Neuronal stem cell (in vitro differentiated cells): Measurements from ENCODE around the gene ADAMTS17.

ENCODE experiments used
- DNase-seq: peaks from one replicate; pipeline ENCODE4 v3.0.0-alpha.2; 2013; ENCODE audit warnings: low spot score
- H2AFZ ChIP-seq: one replicate; pipeline ENCODE4 v1.6.1; 2013; ENCODE audit warnings: mild to moderate bottlenecking, low read length, inconsistent platforms
- H2AK5ac ChIP-seq: 2 replicates; pipeline ENCODE4 v1.6.1; 2013; ENCODE audit warnings: low read depth, mild to moderate bottlenecking, inconsistent platforms, low read length, moderate library complexity, mixed read lengths
- H2BK120ac ChIP-seq: 2 replicates; pipeline ENCODE4 v1.6.1; 2013; ENCODE audit warnings: low read depth, mild to moderate bottlenecking, inconsistent platforms, low read length, moderate library complexity, mixed read lengths
- H2BK12ac ChIP-seq: one replicate; pipeline ENCODE4 v1.6.1; 2013; ENCODE audit warnings: low read length, inconsistent platforms
- H2BK15ac ChIP-seq: 2 replicates; pipeline ENCODE4 v1.6.1; 2013; ENCODE audit warnings: mild to moderate bottlenecking, low read length, inconsistent platforms, mixed read lengths
- H2BK5ac ChIP-seq: one replicate; pipeline ENCODE4 v1.6.1; 2013; ENCODE audit warnings: inconsistent platforms, mild to moderate bottlenecking, low read length, moderate library complexity
- H3K14ac ChIP-seq: one replicate; pipeline ENCODE4 v1.6.1; 2013; ENCODE audit warnings: low read length, inconsistent platforms
- H3K18ac ChIP-seq: 2 replicates; pipeline ENCODE4 v1.6.1; 2013; ENCODE audit warnings: low read length, inconsistent platforms
- H3K23ac ChIP-seq: 2 replicates; pipeline ENCODE4 v1.6.1; 2013; ENCODE audit warnings: low read depth, mild to moderate bottlenecking, mixed read lengths, low read length, inconsistent platforms; ENCODE audit not compliant: poor library complexity
- H3K27ac ChIP-seq: replicated peaks from 3 replicates; pipeline ENCODE4 v1.5.1; 2013; ENCODE audit warnings: low read length, inconsistent platforms
- H3K27me3 ChIP-seq, 3 experiments: 2 replicates each; pipeline ENCODE4 v1.6.1; 2013; ENCODE audit warnings: low read length in 3 of 3, mild to moderate bottlenecking in 2 of 3, inconsistent platforms in 1 of 3, low read depth in 1 of 3, mixed read lengths in 1 of 3, moderate library complexity in 1 of 3; ENCODE audit not compliant: control insufficient read depth in 3 of 3, insufficient read depth in 3 of 3
- H3K36me3 ChIP-seq, 2 donors: replicated peaks in 1 of 2; 2 replicates each; pipeline ENCODE4 v1.6.1; 2013; ENCODE audit warnings: low read length in 2 of 2; ENCODE audit not compliant: control insufficient read depth in 2 of 2, insufficient read depth in 2 of 2
- H3K4ac ChIP-seq: 2 replicates; pipeline ENCODE4 v1.6.1; 2013; ENCODE audit warnings: inconsistent platforms, mild to moderate bottlenecking, low read length, moderate library complexity
- H3K4me1 ChIP-seq, 2 donors: 1 replicate in 1 of 2; 2 replicates in 1 of 2; pipeline ENCODE4 v1.6.1; 2013; ENCODE audit warnings: low read length in 2 of 2, low read depth in 1 of 2; ENCODE audit not compliant: control insufficient read depth in 2 of 2, insufficient read depth in 1 of 2
- H3K4me2 ChIP-seq: one replicate; pipeline ENCODE4 v1.6.1; 2013; ENCODE audit warnings: mild to moderate bottlenecking, low read length, inconsistent platforms; ENCODE audit not compliant: insufficient read depth, poor library complexity, severe bottlenecking
- H3K4me3 ChIP-seq, 2 donors: 2 replicates each; pipeline ENCODE4 v1.5.1; 2013; ENCODE audit warnings: low read length in 2 of 2, mild to moderate bottlenecking in 2 of 2, inconsistent platforms in 1 of 2, moderate library complexity in 1 of 2
- H3K79me1 ChIP-seq: one replicate; pipeline ENCODE4 v1.6.1; 2013; ENCODE audit warnings: low read depth, mild to moderate bottlenecking, inconsistent platforms, low read length, moderate library complexity
- H3K9ac ChIP-seq: one replicate; pipeline ENCODE4 v1.6.1; 2013; ENCODE audit warnings: mild to moderate bottlenecking, low read depth, low read length, inconsistent platforms; ENCODE audit not compliant: poor library complexity
- H3K9me3 ChIP-seq, 2 donors: replicated peaks in 1 of 2; 2 replicates each; pipeline versions ENCODE3 to v1.6.1; 2013; ENCODE audit warnings: low read length in 2 of 2, mild to moderate bottlenecking in 2 of 2, inconsistent platforms in 1 of 2, low read depth in 1 of 2, mixed read lengths in 1 of 2, moderate library complexity in 1 of 2; ENCODE audit not compliant: control insufficient read depth in 2 of 2, insufficient read depth in 1 of 2
- H4K8ac ChIP-seq: one replicate; pipeline ENCODE4 v1.6.1; 2013; ENCODE audit warnings: low read depth, mild to moderate bottlenecking, inconsistent platforms, low read length, moderate library complexity
- H4K91ac ChIP-seq: one replicate; pipeline ENCODE4 v1.6.1; 2013; ENCODE audit warnings: low read length, low read depth, mild to moderate bottlenecking, inconsistent platforms; ENCODE audit not compliant: poor library complexity
- WGBS, 2 donors: extraction: QIAGEN DNeasy Blood & Tissue Kit; methylation state at CpG; one replicate each; pipeline ENCODE4 v1.1.7; 2013; ENCODE audit warnings: missing lambda C conversion rate in 2 of 2, mixed read lengths in 1 of 2; ENCODE audit not compliant: insufficient read length in 2 of 2, insufficient replicate concordance in 1 of 2; ENCODE audit errors: extremely low coverage in 2 of 2; 5-methylcytosine and 5-hydroxymethylcytosine counted together

Gene ADAMTS17

GRCh38 chr15:99962006-99962561, 379.7 kb downstream of the ADAMTS17 start:
- peak overlapping the region; percentile 9 for H2BK5ac ChIP-seq
- WGBS, 2 donors, result no CpG with 5 or more reads among the region's 19 CpGs
- H3K14ac ChIP-seq, result no peak overlapping the region

GRCh38 chr15:99961011-99961441, 380.7 kb downstream of the ADAMTS17 start:
- no peak overlapping the region for H3K4me3 ChIP-seq
- H4K91ac ChIP-seq, result no peak overlapping the region
- H3K9ac ChIP-seq, result no peak overlapping the region
- H3K23ac ChIP-seq, result no peak overlapping the region
- H2BK15ac ChIP-seq, result no peak overlapping the region
- no peaks in the 10 kb centered on the region for H3K4me1 ChIP-seq
- H3K14ac ChIP-seq, result peak overlapping the region; percentile 10
- no peak overlapping the region for H4K8ac ChIP-seq
- H2AFZ ChIP-seq, result no peak overlapping the region
- no peak overlapping the region for H3K4me2 ChIP-seq
- H3K27ac ChIP-seq, result no peak overlapping the region
- no peaks in the 10 kb centered on the region for H3K79me1 ChIP-seq
- no peak overlapping the region for H2BK12ac ChIP-seq
- H2BK5ac ChIP-seq, result no peak overlapping the region
- whole genome bisulfite sequencing, 2 donors, result no CpG with 5 or more reads among the region's 12 CpGs
- peak overlapping the region; percentile 4 for H3K18ac ChIP-seq
- H3K9me3 ChIP-seq, result no peaks in the 10 kb centered on the region
- H3K27me3 ChIP-seq, result no peaks in the 10 kb centered on the region
- no peaks in the 10 kb centered on the region for H3K36me3 ChIP-seq
- H2BK120ac ChIP-seq, result no peak overlapping the region
- no peak overlapping the region for H3K4ac ChIP-seq
- no peak overlapping the region for H2AK5ac ChIP-seq
- no peak for DNase-seq

More at GRCh38 chr15:99962006-99962561, 379.7 kb downstream of the ADAMTS17 start:
- no peaks in the 10 kb centered on the region for H3K27me3 ChIP-seq
- no peak overlapping the region for H3K4me2 ChIP-seq
- H3K36me3 ChIP-seq, result no peaks in the 10 kb centered on the region
- H3K4ac ChIP-seq, result no peak overlapping the region
- no peak overlapping the region for H3K9ac ChIP-seq
- no peaks in the 10 kb centered on the region for H3K79me1 ChIP-seq
- no peaks in the 10 kb centered on the region for H3K9me3 ChIP-seq
- peak overlapping the region in 1 of 2 donors; percentile 14 for H3K4me3 ChIP-seq
- H3K18ac ChIP-seq, result no peak overlapping the region
- no peak overlapping the region for H2AFZ ChIP-seq
- no peak for DNase-seq
- no peak overlapping the region for H3K27ac ChIP-seq
- H2BK120ac ChIP-seq, result no peak overlapping the region
- no peak overlapping the region for H2BK15ac ChIP-seq
- H3K4me1 ChIP-seq, result no peaks in the 10 kb centered on the region
- H2BK12ac ChIP-seq, result no peak overlapping the region
- H4K8ac ChIP-seq, result no peak overlapping the region
- H4K91ac ChIP-seq, result no peak overlapping the region
- H2AK5ac ChIP-seq, result no peak overlapping the region
- no peak overlapping the region for H3K23ac ChIP-seq

- H2BK12ac ChIP-seq, result no peak overlapping the region
- H2BK120ac ChIP-seq, result no peak overlapping the region
- no peak overlapping the region for H3K9ac ChIP-seq
- H2BK15ac ChIP-seq, result no peak overlapping the region
- H3K36me3 ChIP-seq, result no peaks in the 10 kb centered on the region
- no peak overlapping the region for H3K4ac ChIP-seq
- no peaks in the 10 kb centered on the region for H3K79me1 ChIP-seq
- no peak overlapping the region for H2AK5ac ChIP-seq
- no peak overlapping the region for H3K14ac ChIP-seq
- H3K4me2 ChIP-seq, result no peak overlapping the region
- H2AFZ ChIP-seq, result no peak overlapping the region
- H3K27ac ChIP-seq, result no peak overlapping the region
- H3K27me3 ChIP-seq, result no peaks in the 10 kb centered on the region
- H4K8ac ChIP-seq, result no peak overlapping the region
- H3K23ac ChIP-seq, result no peak overlapping the region
- H3K18ac ChIP-seq, result no peak overlapping the region
- no peaks in the 10 kb centered on the region for H3K9me3 ChIP-seq
- no peak overlapping the region for H4K91ac ChIP-seq
- DNase-seq, result no peak
- H3K4me3 ChIP-seq, result no peak overlapping the region
- WGBS, 2 donors, result no CpG with 5 or more reads among the region's 6 CpGs
- no peaks in the 10 kb centered on the region for H3K4me1 ChIP-seq
- no peak overlapping the region for H2BK5ac ChIP-seq
Observed at GRCh38 chr15:99959326-99959725, 382.4 kb downstream of the ADAMTS17 start.

GRCh38 chr15:99958426-99959097, 383.2 kb downstream of the ADAMTS17 start:
- no CpG with 5 or more reads among the region's 7 CpGs for WGBS, 2 donors
- no peaks in the 10 kb centered on the region for H3K79me1 ChIP-seq
- H2AFZ ChIP-seq, result no peak overlapping the region

More at GRCh38 chr15:99958426-99959097, 383.2 kb downstream of the ADAMTS17 start:
- H3K36me3 ChIP-seq, result no peaks in the 10 kb centered on the region
- no peak overlapping the region for H3K9ac ChIP-seq
- H2BK5ac ChIP-seq, result no peak overlapping the region
- no peak overlapping the region for H3K4me2 ChIP-seq
- no peak overlapping the region for H2BK15ac ChIP-seq
- H4K8ac ChIP-seq, result no peak overlapping the region
- no peaks in the 10 kb centered on the region for H3K27me3 ChIP-seq
- no peak overlapping the region for H3K4ac ChIP-seq
- no peak overlapping the region for H3K23ac ChIP-seq
- H3K4me3 ChIP-seq, result no peak overlapping the region
- H4K91ac ChIP-seq, result no peak overlapping the region
- DNase-seq, result no peak
- no peak overlapping the region for H2BK12ac ChIP-seq
- no peak overlapping the region for H2AK5ac ChIP-seq
- H3K27ac ChIP-seq, result no peak overlapping the region
- no peak overlapping the region for H2BK120ac ChIP-seq
- H3K14ac ChIP-seq, result no peak overlapping the region
- H3K9me3 ChIP-seq, result no peaks in the 10 kb centered on the region
- no peaks in the 10 kb centered on the region for H3K4me1 ChIP-seq
- H3K18ac ChIP-seq, result no peak overlapping the region
